Spinal cord (tissue), 10 donors: ENCODE data around the gene TIMP1. TPM values are rescaled to one million over a fixed set of nuclear protein-coding genes. Genes with fewer than 3 reads are reported as not detected.

ENCODE experiments used
- DNase-seq, 6 donors: peaks; one replicate each; pipeline versions ENCODE4 v3.0.0 to v3.0.0-alpha.2; 2013 to 2015; ENCODE audit warnings: low spot score in 6 of 6, low read depth in 4 of 6
- H3K27ac ChIP-seq: one replicate; pipeline ENCODE4 v1.5.1; 2013; ENCODE audit warnings: low read depth, low read length, control low read depth
- H3K27me3 ChIP-seq: one replicate; pipeline ENCODE4 v1.6.1; 2013; ENCODE audit warnings: low read length; ENCODE audit not compliant: control insufficient read depth, insufficient read depth
- H3K36me3 ChIP-seq: one replicate; pipeline ENCODE4 v1.6.1; 2013; ENCODE audit warnings: low read length; ENCODE audit not compliant: control insufficient read depth, insufficient read depth
- H3K4me1 ChIP-seq: one replicate; pipeline ENCODE4 v1.6.1; 2013; ENCODE audit warnings: low read length; ENCODE audit not compliant: control insufficient read depth, insufficient read depth
- H3K4me3 ChIP-seq: one replicate; pipeline ENCODE4 v1.5.1; 2013; ENCODE audit warnings: low read depth, low read length, control low read depth
- H3K9me3 ChIP-seq: one replicate; pipeline ENCODE4 v1.6.1; 2013; ENCODE audit warnings: low read length; ENCODE audit not compliant: control insufficient read depth, insufficient read depth
- WGBS: methylation state at CpG from one replicate; pipeline ENCODE4 v1.1.5; 2013; ENCODE audit warnings: missing lambda C conversion rate; ENCODE audit not compliant: insufficient coverage; 5-methylcytosine and 5-hydroxymethylcytosine counted together
- polyA plus RNA-seq, 2 donors: library from polyadenylated mRNA; unstranded; fragments of 120-200 nt; gene quantifications; one replicate each; pipeline ENCODE4 v1.2.1, GENCODE V29; 2013; ENCODE audit not compliant: insufficient read length in 2 of 2
- total RNA-seq, 2 donors: library from RNA; depleted of rRNA in 1 of 2; stranded (reverse); fragments of 120-200 nt in 1 of 2; fragments of >200 nt in 1 of 2; gene quantifications; one replicate each; pipeline versions ENCODE4 v1.2.3 to v1.2.4, GENCODE V29; 2013 to 2014
- donor health status: healthy.

Gene TIMP1
- total and polyA plus RNA-seq, 4 donors = 38.1 to 198 (median 85.6) TPM

DNA sequence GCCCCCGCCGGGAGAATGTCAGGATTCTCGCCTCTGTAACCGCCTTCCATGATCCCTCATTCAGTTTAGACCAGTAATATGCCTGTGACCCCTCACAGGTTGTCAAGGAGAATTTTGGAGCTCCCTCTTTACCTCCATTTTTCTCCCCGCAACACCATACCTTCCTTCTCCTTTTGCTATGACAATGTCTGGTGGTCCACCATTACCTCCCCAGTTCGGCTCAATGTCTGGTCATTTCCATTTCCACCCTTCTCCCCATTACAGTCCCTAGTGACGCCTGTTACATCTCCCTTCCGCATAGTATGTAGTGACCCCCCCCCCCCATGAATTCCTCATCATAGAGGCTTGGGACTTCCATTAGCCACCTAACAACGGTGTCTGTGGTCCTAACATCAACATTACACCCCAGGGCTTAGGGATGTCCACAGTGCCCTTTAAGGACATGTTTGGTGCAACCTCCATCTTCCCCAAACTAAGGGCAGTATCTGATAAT is 20.5 kb upstream of the TIMP1 start:
- Histone ChIP-seq H3K36me3 (peaks cover 19% of the 10 kb centered on the region), H3K4me1 (peaks cover 14% of the 10 kb centered on the region), H3K27ac (peak overlapping the region; percentile 97), H3K27me3 (no peaks in the 10 kb centered on the region), H3K9me3 (no peaks in the 10 kb centered on the region), H3K4me3 (peak overlapping the region; percentile 76)
- WGBS = 28% methylated on average over 6 of the region's 9 CpGs
- no peak for DNase-seq

DNA sequence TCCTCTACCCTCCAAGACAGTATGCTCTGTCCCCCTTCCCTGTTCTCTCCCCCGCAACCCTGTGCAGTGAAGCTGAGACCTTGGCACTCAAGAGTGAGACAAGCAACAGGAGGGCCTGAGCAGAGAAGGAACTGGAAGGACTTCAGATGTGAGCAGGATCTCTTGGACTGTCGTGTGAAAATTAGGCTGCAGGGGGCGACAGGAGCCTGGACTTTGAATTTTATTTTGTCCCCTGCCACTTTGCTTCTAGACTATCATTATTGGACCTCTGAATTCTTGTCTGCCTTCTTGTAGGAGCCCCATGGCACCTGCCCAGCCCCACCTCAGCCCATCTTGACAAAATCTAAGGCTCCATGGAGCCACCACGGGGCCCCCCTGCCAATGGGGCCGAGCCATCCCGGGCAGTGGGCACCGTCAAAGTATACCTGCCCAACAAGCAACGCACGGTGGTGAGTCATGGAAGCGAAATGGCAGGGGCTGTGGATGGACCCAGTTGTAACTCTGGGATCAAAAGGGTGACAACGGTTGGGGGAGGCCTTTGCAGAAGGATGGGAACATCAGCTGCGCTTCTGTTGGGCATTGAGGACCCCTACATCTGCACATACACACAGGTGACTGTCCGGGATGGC is 19.5 kb upstream of the TIMP1 start:
- Histone ChIP-seq H3K9me3 (no peaks in the 10 kb centered on the region), H3K4me3 (no peak overlapping the region), H3K27ac (no peak overlapping the region), H3K27me3 (no peaks in the 10 kb centered on the region), H3K4me1 (peaks cover 14% of the 10 kb centered on the region), H3K36me3 (peaks cover 27% of the 10 kb centered on the region)
- DNase-seq = peak in 1 of 6 donors; percentile 26
- 76% methylated on average over 12 of the region's 13 CpGs for WGBS

DNA sequence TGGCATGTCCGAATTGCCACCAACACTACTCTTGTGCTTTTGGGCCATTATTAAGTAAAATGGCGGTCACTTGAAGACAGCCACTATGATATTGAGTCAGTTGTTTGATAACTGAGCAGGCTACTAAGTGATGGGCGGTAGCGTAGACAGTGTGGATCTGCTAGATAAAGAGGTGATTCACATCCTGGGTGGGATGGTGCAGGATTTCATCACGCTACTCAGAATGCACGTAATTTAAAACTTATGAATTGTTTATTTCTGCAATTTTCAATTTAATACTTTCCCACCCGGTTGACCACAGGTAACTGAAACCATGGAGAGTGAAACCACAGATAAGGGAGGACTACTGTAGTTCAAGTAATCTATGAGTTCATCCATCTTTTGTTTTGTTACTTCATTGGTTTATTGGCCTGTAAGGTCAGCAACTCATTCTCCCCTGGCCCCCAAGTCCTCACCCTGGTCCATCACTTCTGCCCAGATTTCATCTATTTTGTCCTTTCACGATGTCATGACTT is 18.4 kb upstream of the TIMP1 start:
- no peaks in the 10 kb centered on the region for H3K27me3 ChIP-seq
- no peak overlapping the region for H3K4me3 ChIP-seq
- peaks cover 14% of the 10 kb centered on the region for H3K4me1 ChIP-seq
- WGBS = 93% methylated on average over 2 of the region's 8 CpGs
- no peaks in the 10 kb centered on the region for H3K9me3 ChIP-seq
- peaks cover 31% of the 10 kb centered on the region for H3K36me3 ChIP-seq
- H3K27ac ChIP-seq = no peak overlapping the region
- no peak for DNase-seq

DNA sequence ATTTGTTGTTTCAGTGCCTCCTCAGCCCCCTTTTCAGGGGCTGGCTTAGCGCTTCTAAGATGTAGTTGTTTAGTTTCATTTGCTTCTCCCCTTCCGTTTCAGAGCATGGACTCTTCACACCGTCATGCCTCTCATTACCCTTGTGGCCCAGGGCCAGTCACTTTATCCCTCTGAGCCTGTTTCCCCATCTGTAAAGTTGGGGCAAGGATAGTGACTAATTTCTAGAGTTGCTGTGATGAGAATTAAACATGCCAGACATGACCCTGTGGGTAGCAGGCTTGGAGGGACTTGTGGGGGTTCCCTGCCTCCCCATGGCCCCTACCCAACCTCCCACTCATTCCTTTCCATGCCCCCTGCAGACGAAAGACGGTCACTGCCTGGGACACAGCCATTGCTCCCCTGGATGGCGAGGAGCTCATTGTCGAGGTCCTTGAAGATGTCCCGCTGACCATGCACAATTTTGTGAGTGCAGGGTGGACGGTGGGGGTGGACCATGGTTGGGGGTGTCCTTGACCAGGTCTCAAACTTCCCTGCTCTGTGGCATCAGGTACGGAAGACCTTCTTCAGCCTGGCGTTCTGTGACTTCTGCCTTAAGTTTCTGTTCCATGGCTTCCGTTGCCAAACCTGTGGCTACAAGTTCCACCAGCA is 17.7 kb upstream of the TIMP1 start:
- Histone ChIP-seq H3K4me1 (peaks cover 14% of the 10 kb centered on the region), H3K4me3 (no peak overlapping the region), H3K36me3 (peaks cover 38% of the 10 kb centered on the region), H3K9me3 (no peaks in the 10 kb centered on the region), H3K27me3 (no peaks in the 10 kb centered on the region), H3K27ac (no peak overlapping the region)
- DNase-seq = no peak
- WGBS = 77% methylated on average over 9 of the region's 12 CpGs

DNA sequence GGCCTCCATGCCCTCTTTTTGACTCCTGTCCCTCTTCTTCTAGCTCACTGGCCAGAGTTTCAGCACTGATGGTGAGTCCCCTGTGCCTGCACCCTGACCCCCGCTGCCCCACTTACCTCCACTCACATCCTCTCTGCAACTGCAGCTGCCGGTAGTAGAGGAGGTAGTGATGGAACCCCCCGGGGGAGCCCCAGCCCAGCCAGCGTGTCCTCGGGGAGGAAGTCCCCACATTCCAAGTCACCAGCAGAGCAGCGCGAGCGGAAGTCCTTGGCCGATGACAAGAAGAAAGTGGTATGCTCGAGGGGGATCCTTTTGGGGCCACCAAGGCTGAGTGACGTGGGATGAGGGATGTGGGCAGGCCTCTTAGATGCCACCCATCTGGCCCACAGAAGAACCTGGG is 15.4 kb upstream of the TIMP1 start:
- no peak overlapping the region for H3K27ac ChIP-seq
- peaks cover 61% of the 10 kb centered on the region for H3K36me3 ChIP-seq
- H3K4me3 ChIP-seq = no peak overlapping the region
- peaks cover 10% of the 10 kb centered on the region for H3K4me1 ChIP-seq
- 80% methylated on average over 6 of the region's 11 CpGs for WGBS
- no peak for DNase-seq
- H3K27me3 ChIP-seq = no peaks in the 10 kb centered on the region
- no peaks in the 10 kb centered on the region for H3K9me3 ChIP-seq

DNA sequence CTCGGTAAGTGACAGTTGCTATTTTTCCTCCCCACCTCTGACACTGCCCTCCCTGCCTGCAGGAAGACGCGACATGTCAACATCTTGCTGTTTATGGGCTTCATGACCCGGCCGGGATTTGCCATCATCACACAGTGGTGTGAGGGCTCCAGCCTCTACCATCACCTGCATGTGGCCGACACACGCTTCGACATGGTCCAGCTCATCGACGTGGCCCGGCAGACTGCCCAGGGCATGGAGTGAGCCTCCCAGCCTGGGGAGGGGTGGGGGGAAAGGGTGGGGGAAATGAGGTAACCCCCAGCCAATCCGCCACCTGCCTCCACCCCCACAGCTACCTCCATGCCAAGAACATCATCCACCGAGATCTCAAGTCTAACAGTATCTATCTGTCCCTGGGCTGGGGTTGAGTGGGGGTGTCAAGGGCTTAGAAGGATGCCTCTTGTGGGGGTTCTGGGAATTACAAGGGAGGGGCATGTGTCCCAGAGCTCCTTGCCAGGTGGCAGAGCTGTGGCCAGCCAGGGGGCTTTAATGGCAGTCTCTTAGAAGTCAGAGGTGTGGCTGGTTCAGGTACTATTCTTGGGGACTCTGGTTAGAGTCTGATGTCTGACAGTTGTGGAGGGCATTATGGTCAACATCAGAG is 13.5 kb upstream of the TIMP1 start:
- no peak for DNase-seq
- Histone ChIP-seq H3K4me3 (no peak overlapping the region), H3K27ac (no peak overlapping the region), H3K27me3 (no peaks in the 10 kb centered on the region), H3K4me1 (peaks cover 3% of the 10 kb centered on the region), H3K9me3 (no peaks in the 10 kb centered on the region), H3K36me3 (peaks cover 69% of the 10 kb centered on the region)
- WGBS = 93% methylated on average over 5 of the region's 13 CpGs

DNA sequence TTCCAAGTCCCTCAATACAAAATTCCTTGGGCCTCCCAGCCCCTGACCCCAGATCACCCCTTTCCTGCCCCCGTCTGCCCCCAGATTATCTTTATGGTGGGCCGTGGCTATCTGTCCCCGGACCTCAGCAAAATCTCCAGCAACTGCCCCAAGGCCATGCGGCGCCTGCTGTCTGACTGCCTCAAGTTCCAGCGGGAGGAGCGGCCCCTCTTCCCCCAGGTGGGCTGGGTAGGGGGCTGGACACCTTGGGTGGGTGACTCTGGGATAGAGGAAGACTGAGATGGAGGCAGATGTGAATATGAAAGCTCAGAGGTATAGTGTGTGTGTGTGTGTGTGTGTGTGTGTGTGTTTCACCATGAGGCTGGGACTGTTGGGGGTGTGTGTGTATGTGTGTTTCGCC is 11.4 kb upstream of the TIMP1 start:
- no peak overlapping the region for H3K27ac ChIP-seq

DNA sequence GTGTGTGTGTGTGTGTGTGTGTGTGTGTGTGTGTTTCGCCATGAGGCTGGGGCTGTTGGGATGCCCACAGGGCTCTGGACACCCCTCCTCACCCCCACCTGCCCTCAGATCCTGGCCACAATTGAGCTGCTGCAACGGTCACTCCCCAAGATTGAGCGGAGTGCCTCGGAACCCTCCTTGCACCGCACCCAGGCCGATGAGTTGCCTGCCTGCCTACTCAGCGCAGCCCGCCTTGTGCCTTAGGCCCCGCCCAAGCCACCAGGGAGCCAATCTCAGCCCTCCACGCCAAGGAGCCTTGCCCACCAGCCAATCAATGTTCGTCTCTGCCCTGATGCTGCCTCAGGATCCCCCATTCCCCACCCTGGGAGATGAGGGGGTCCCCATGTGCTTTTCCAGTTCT is 11.0 kb upstream of the TIMP1 start:
- no peaks in the 10 kb centered on the region for H3K9me3 ChIP-seq
- peaks cover 76% of the 10 kb centered on the region for H3K36me3 ChIP-seq
- H3K4me1 ChIP-seq = peaks cover 7% of the 10 kb centered on the region
- no peaks in the 10 kb centered on the region for H3K27me3 ChIP-seq
- H3K4me3 ChIP-seq = no peak overlapping the region
- 82% methylated on average over 10 of the region's 11 CpGs for WGBS
- H3K27ac ChIP-seq = no peak overlapping the region
- DNase-seq = no peak

More for the DNA sequence above, 11.4 kb upstream of the TIMP1 start:
- 100% methylated on average over 6 of the region's 8 CpGs for WGBS
- DNase-seq = no peak
- Histone ChIP-seq H3K4me3 (no peak overlapping the region), H3K36me3 (peaks cover 73% of the 10 kb centered on the region), H3K4me1 (peaks cover 7% of the 10 kb centered on the region), H3K27me3 (no peaks in the 10 kb centered on the region), H3K9me3 (no peaks in the 10 kb centered on the region)

DNA sequence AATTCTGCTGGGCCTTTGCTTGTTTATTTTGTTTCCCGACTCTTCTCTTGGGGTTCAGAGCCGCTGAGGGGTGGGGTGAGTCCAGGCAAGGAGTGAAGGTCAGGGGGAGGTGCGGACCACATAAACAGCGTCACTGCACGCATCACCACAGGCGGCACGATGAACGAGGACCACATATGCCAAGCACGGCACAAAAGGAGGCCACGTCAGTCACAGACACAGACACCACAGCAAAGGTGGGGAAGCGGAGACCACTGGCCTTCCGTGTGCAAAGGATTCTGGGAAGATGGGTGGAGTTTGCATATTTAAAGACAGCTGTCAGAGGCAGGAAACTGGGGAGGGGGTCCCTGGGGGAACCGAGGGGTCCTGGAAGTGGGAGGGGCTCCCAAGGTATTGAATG is 10.3 kb upstream of the TIMP1 start:
- Histone ChIP-seq H3K9me3 (no peaks in the 10 kb centered on the region), H3K27me3 (no peaks in the 10 kb centered on the region), H3K27ac (no peak overlapping the region), H3K4me3 (no peak overlapping the region), H3K4me1 (peaks cover 7% of the 10 kb centered on the region), H3K36me3 (peaks cover 72% of the 10 kb centered on the region)
- 86% methylated on average over 13 of the region's 13 CpGs for WGBS
- no peak for DNase-seq
